H54 (cell line): Measurements from ENCODE around the gene MEIOB.

Experiments
- DNase-seq: peaks from one replicate; pipeline ENCODE4 v3.0.0; 2011; ENCODE audit warnings: low spot score, mixed read lengths; ENCODE audit not compliant: insufficient read length
- FAIRE-seq: peaks from 3 replicates; lab custom pipeline; 2011; peaks lifted over from hg19 to GRCh38; lab: Jason Lieb, UNC
- POLR2A ChIP-seq: IDR thresholded peaks from 2 replicates; pipeline ENCODE4 v1.6.1; 2011; ENCODE audit warnings: low read depth, mild to moderate bottlenecking, low read length

Gene MEIOB

GRCh38 chr16:1913327-1914083, 41.5 kb upstream of the MEIOB start:
- no peak for DNase-seq
- FAIRE-seq = no peak

GRCh38 chr16:1912215-1912543, 40.2 kb upstream of the MEIOB start:
- no peak for TF ChIP-seq POLR2A
- no peak for FAIRE-seq
- DNase-seq = no peak

More at GRCh38 chr16:1913327-1914083, 41.5 kb upstream of the MEIOB start:
- TF ChIP-seq POLR2A = no peak

- no peak for FAIRE-seq
- TF ChIP-seq POLR2A = no peak
- DNase-seq = no peak
Observed at GRCh38 chr16:1911467-1912214, 39.7 kb upstream of the MEIOB start.

- FAIRE-seq = no peak
- TF ChIP-seq POLR2A = no peak
- DNase-seq = no peak
Observed at GRCh38 chr16:1909561-1910231, 37.7 kb upstream of the MEIOB start.

GRCh38 chr16:1908983-1909382, 37.0 kb upstream of the MEIOB start:
- FAIRE-seq (no peak), DNase-seq (no peak)
- TF ChIP-seq POLR2A = no peak

GRCh38 chr16:1908184-1908583, 36.2 kb upstream of the MEIOB start:
- DNase-seq = no peak
- no peak for FAIRE-seq
- TF ChIP-seq POLR2A = no peak

GRCh38 chr16:1907226-1907860, 35.4 kb upstream of the MEIOB start:
- TF ChIP-seq POLR2A = no peak
- no peak for FAIRE-seq
- no peak for DNase-seq

- no peak for FAIRE-seq
- no peak for TF ChIP-seq POLR2A
- no peak for DNase-seq
Observed at GRCh38 chr16:1906846-1907165, 34.8 kb upstream of the MEIOB start.

GRCh38 chr16:1906055-1906845, 34.3 kb upstream of the MEIOB start:
- DNase-seq (no peak), FAIRE-seq (no peak)
- no peak for TF ChIP-seq POLR2A

- TF ChIP-seq POLR2A = no peak
- DNase-seq (no peak), FAIRE-seq (no peak)
Observed at GRCh38 chr16:1903845-1904840, 32.2 kb upstream of the MEIOB start.

GRCh38 chr16:1903220-1903574, 31.2 kb upstream of the MEIOB start:
- DNase-seq = no peak
- no peak for TF ChIP-seq POLR2A
- no peak for FAIRE-seq

- DNase-seq = no peak
- no peak for FAIRE-seq
- TF ChIP-seq POLR2A = no peak
Observed at GRCh38 chr16:1902547-1903219, 30.7 kb upstream of the MEIOB start.

- TF ChIP-seq POLR2A = no peak
- DNase-seq = no peak
- no peak for FAIRE-seq
Observed at GRCh38 chr16:1900452-1900774, 28.4 kb upstream of the MEIOB start.
